Endothelial cell of umbilical vein (primary cell): ENCODE measurements around the gene DNAJB5. TPM values are rescaled to one million over a fixed set of nuclear protein-coding genes. Genes with fewer than 3 reads are reported as not detected.
"Not testable (repeated sequence)": the region's sequence is repeated elsewhere in the genome, so short reads cannot be mapped to it uniquely, and the experiment has no call there.

ENCODE experiments used
- BruUV-seq: library from RNA; stranded (reverse); fragments of 400-500 nt; replicated peaks from 2 replicates; lab custom pipeline; 2021; lab: Mats Ljungman, UMichigan
- CTCF ChIA-PET: fragments of 300-600, 350-600 bp; sonication (Branson Sonifier 250); formaldehyde crosslinking; loops from one replicate; lab custom pipeline; 2021; ENCODE audit warnings: antibody characterized with exemption, inconsistent platforms; lab: Charles Lee
- POLR2A ChIA-PET: fragments of 300-600, 350-600 bp; sonication (Branson Sonifier 250); formaldehyde crosslinking; loops from one replicate; lab custom pipeline; 2021; ENCODE audit warnings: antibody characterized with exemption, inconsistent platforms; lab: Charles Lee
- DNase-seq: peaks from one replicate; pipeline ENCODE4 v3.0.0-alpha.2; 2011; ENCODE audit warnings: low read depth, low spot score
- FAIRE-seq: peaks from 2 replicates; lab custom pipeline; 2011; peaks lifted over from hg19 to GRCh38; lab: Jason Lieb, UNC
- H2AFZ ChIP-seq: 2 replicates; pipeline ENCODE4 v1.6.0; 2012; ENCODE audit warnings: low read depth, low read length, control low read depth, inconsistent platforms
- H3K27ac ChIP-seq: 2 replicates; pipeline ENCODE4 v1.5.1; 2011; ENCODE audit warnings: low read depth, mild to moderate bottlenecking, control low read depth, low read length, moderate library complexity; ENCODE audit not compliant: insufficient read depth
- H3K27me3 ChIP-seq, 2 experiments: 2 replicates each; pipeline versions ENCODE4 v1.6.0 to v1.6.1; 2011; ENCODE audit warnings: low read length in 2 of 2, mixed read lengths in 1 of 2; ENCODE audit not compliant: control insufficient read depth in 2 of 2, insufficient read depth in 2 of 2
- H3K36me3 ChIP-seq, 2 experiments: 2 replicates in 1 of 2; 3 replicates in 1 of 2; pipeline ENCODE4 v1.5.1; 2011; ENCODE audit warnings: low read length in 2 of 2, mild to moderate bottlenecking in 1 of 2, moderate library complexity in 1 of 2; ENCODE audit not compliant: control insufficient read depth in 2 of 2, insufficient read depth in 2 of 2; ENCODE audit errors: extremely low read depth in 1 of 2
- H3K4me1 ChIP-seq: 3 replicates; pipeline ENCODE4 v1.5.1; 2011; ENCODE audit warnings: mild to moderate bottlenecking, low read length; ENCODE audit not compliant: control insufficient read depth, insufficient read depth; ENCODE audit errors: extremely low read depth
- H3K4me2 ChIP-seq: 2 replicates; pipeline ENCODE4 v1.6.1; 2011; ENCODE audit warnings: low read length, control low read depth, mixed read lengths; ENCODE audit not compliant: insufficient read depth
- H3K4me3 ChIP-seq, 3 experiments: fragments of 200-600 bp in 1 of 3; sonication (generic), shearing (Covaris generic) in 1 of 3; replicated peaks in 1 of 3; 2 replicates each; pipeline ENCODE4 v1.5.1; 2011 to 2016; ENCODE audit warnings: control low read depth in 3 of 3, low read length in 3 of 3, mild to moderate bottlenecking in 2 of 3, inconsistent platforms in 1 of 3, low read depth in 1 of 3, moderate library complexity in 1 of 3; ENCODE audit not compliant: insufficient read depth in 1 of 3
- H3K79me2 ChIP-seq: 2 replicates; pipeline ENCODE4 v1.6.0; 2012; ENCODE audit warnings: low read length, inconsistent platforms; ENCODE audit not compliant: control insufficient read depth, insufficient read depth
- H3K9ac ChIP-seq: replicated peaks from 2 replicates; pipeline ENCODE3; 2011; ENCODE audit warnings: low read length, control low read depth; ENCODE audit not compliant: insufficient read depth; ENCODE audit errors: extremely low read depth
- H3K9me1 ChIP-seq: replicated peaks from 3 replicates; pipeline ENCODE4 v1.6.0; 2011; ENCODE audit warnings: mild to moderate bottlenecking, low read length; ENCODE audit not compliant: control insufficient read depth, insufficient read depth; ENCODE audit errors: extremely low read depth
- H3K9me3 ChIP-seq: replicated peaks from 2 replicates; pipeline ENCODE4 v1.5.1; 2012; ENCODE audit warnings: low read length, inconsistent platforms; ENCODE audit not compliant: control insufficient read depth, insufficient read depth
- H4K20me1 ChIP-seq: replicated peaks from 2 replicates; pipeline ENCODE3; 2011; ENCODE audit warnings: mild to moderate bottlenecking, low read length; ENCODE audit not compliant: control insufficient read depth, insufficient read depth; ENCODE audit errors: extremely low read depth
- CTCF ChIP-seq, 2 donors: IDR thresholded peaks; 1 replicate in 1 of 2; 2 replicates in 1 of 2; pipeline ENCODE4 v1.5.1; 2011; ENCODE audit warnings: low read length in 2 of 2, mild to moderate bottlenecking in 2 of 2, moderate library complexity in 2 of 2, control low read depth in 1 of 2, inconsistent platforms in 1 of 2, low read depth in 1 of 2; ENCODE audit not compliant: insufficient read depth in 1 of 2; ENCODE audit errors: extremely low read depth in 1 of 2
- EZH2 ChIP-seq: IDR thresholded peaks from 2 replicates; pipeline ENCODE4 v1.6.1; 2012; ENCODE audit warnings: borderline replicate concordance, low read depth, mild to moderate bottlenecking, moderate library complexity, low read length, inconsistent platforms; ENCODE audit not compliant: severe bottlenecking
- FOS ChIP-seq: IDR thresholded peaks from 2 replicates; pipeline ENCODE4 v1.6.1; 2011; ENCODE audit warnings: mild to moderate bottlenecking, low read length, moderate library complexity, borderline replicate concordance; ENCODE audit not compliant: insufficient read depth
- GATA2 ChIP-seq: IDR thresholded peaks from 2 replicates; pipeline ENCODE4 v1.7.0; 2011; ENCODE audit warnings: low read depth, mild to moderate bottlenecking, moderate library complexity, mixed read lengths, low read length; ENCODE audit not compliant: insufficient read length, insufficient read depth
- JUN ChIP-seq: IDR thresholded peaks from 2 replicates; pipeline ENCODE4 v1.6.1; 2011; ENCODE audit warnings: borderline replicate concordance, low read depth; ENCODE audit not compliant: insufficient read length, insufficient read depth
- MAX ChIP-seq: IDR thresholded peaks from 2 replicates; pipeline ENCODE4 v1.6.1; 2011; ENCODE audit not compliant: insufficient read depth, insufficient read length
- MYC ChIP-seq: IDR thresholded peaks from one replicate; pipeline ENCODE4 v1.6.1; 2011; ENCODE audit warnings: mild to moderate bottlenecking, low read depth, low read length
- POLR2A ChIP-seq: IDR thresholded peaks from 2 replicates; pipeline ENCODE4 v1.6.1; 2012; ENCODE audit warnings: low read depth, mild to moderate bottlenecking, control low read depth, low read length
- POLR2AphosphoS5 ChIP-seq: IDR thresholded peaks from 2 replicates; pipeline ENCODE4 v1.6.1; 2012; ENCODE audit warnings: low read depth, mild to moderate bottlenecking, control low read depth, low read length, moderate library complexity; ENCODE audit not compliant: insufficient read depth
- dilution Hi-C: fragments of 300-500 bp; cut with MboI; formaldehyde crosslinking; loops from one replicate; pipeline ENCODE4 v1.15.0; 2019; ENCODE audit warnings: low sequenced_read_pairs; ENCODE audit not compliant: extremely low pct_ligation_motif_present
- intact Hi-C: fragments of 100-400 bp; cut with micrococcal nuclease; formaldehyde crosslinking; loops from one replicate; pipeline ENCODE4 v1.10.0; 2022
- polyA plus RNA-seq, 4 experiments: library from polyadenylated mRNA; depleted of rRNA in 3 of 4; stranded (reverse) in 3 of 4; unstranded in 1 of 4; fragments of >200 nt; gene quantifications; 2 replicates each; pipeline versions ENCODE4 v1.2.1 to v1.2.3, GENCODE V29; 2011 to 2012; ENCODE audit warnings: missing spikeins in 1 of 4
- total RNA-seq: library from RNA; stranded (reverse); gene quantifications from 2 replicates; pipeline ENCODE4 v1.2.3, GENCODE V29; 2021

Gene DNAJB5
- total and polyA plus RNA-seq, 2 donors (not counting 3 experiments of a cell fraction or from before 2014, with no cell fraction given), result 8.6 to 12.8 TPM

GRCh38 chr9:35014517-35014916 lies 25.0 kb downstream of the DNAJB5 start:
- dilution Hi-C loops (no loop called here), intact Hi-C loops (no loop called here)
- no peaks in the 10 kb centered on the region for H4K20me1 ChIP-seq
- no peak for DNase-seq
- no peaks in the 10 kb centered on the region for H3K9me3 ChIP-seq
- BruUV-seq, result no TSS peak
- no peaks in the 10 kb centered on the region for H3K9me1 ChIP-seq
- no peaks in the 10 kb centered on the region for H3K79me2 ChIP-seq
- FAIRE-seq, result no peak
- no peaks in the 10 kb centered on the region for H3K27me3 ChIP-seq
- POLR2A ChIA-PET, result no interaction called here
- H2AFZ ChIP-seq, result no peak overlapping the region
- TF ChIP-seq CTCF (IDR thresholded peaks at IDR 0.05; ENCODE audit: extremely low read depth in 1 of 2, insufficient read depth in 1 of 2, low read depth in 1 of 2, low read length in 2 of 2) (no peak), POLR2AphosphoS5 (no peak), EZH2 (no peak), JUN (no peak), MYC (no peak), GATA2 (no peak), POLR2A (no peak), MAX (no peak), FOS (no peak)
- CTCF ChIA-PET, result interaction anchor here (1.3 to 1.6 kb wide), 2 partner anchors 14 to 20 kb away, joined by 4 read pairs; no protein-coding TSS in a partner anchor
- peaks cover 0 to 2% of the 10 kb centered on the region in 2 experiments for H3K36me3 ChIP-seq
- no peak overlapping the region for H3K9ac ChIP-seq
- no peaks in the 10 kb centered on the region for H3K4me1 ChIP-seq
- no peak overlapping the region for H3K27ac ChIP-seq
- H3K4me3 ChIP-seq, result no peak overlapping the region
- H3K4me2 ChIP-seq, result no peak overlapping the region

GRCh38 chr9:35023443-35023842 lies 33.9 kb downstream of the DNAJB5 start:
- H3K79me2 ChIP-seq, intact Hi-C loops, BruUV-seq, FAIRE-seq, H2AFZ ChIP-seq, H3K9ac ChIP-seq, POLR2A ChIA-PET, DNase-seq, H3K4me3 ChIP-seq, H3K27ac ChIP-seq, H3K4me2 ChIP-seq, dilution Hi-C loops, H3K27me3 ChIP-seq, H3K36me3 ChIP-seq, H3K9me1 ChIP-seq, H3K9me3 ChIP-seq, H4K20me1 ChIP-seq, H3K4me1 ChIP-seq: not testable (repeated sequence)
- CTCF ChIA-PET, result interaction anchor here (1.2 kb wide), 2 partner anchors 11 to 29 kb away, joined by 3 to 5 read pairs; no protein-coding TSS in a partner anchor
